HepG2 (cell line): ENCODE measurements around the gene MDFIC.

Source experiments
- ATF1 ChIP-seq: IDR thresholded peaks from 2 replicates; pipeline ENCODE4 v1.6.1; 2016; ENCODE audit warnings: mild to moderate bottlenecking, control low read depth
- CTCF ChIP-seq: sonication (generic); formaldehyde crosslinking; IDR thresholded peaks from 2 replicates; pipeline ENCODE4 v1.5.0; 2020; ENCODE audit warnings: mild to moderate bottlenecking, missing genetic modification reagents, moderate library complexity
- EZH2 ChIP-seq: conservative IDR thresholded peaks from 2 replicates; pipeline ENCODE4 v1.6.1; 2012; ENCODE audit warnings: mild to moderate bottlenecking, low read depth, low read length, moderate library complexity
- HDAC1 ChIP-seq: sonication (generic); formaldehyde crosslinking; IDR thresholded peaks from 2 replicates; pipeline ENCODE4 v1.5.1; 2020; ENCODE audit warnings: mild to moderate bottlenecking, missing genetic modification reagents
- MATR3 ChIP-seq: sonication (generic); formaldehyde crosslinking; IDR thresholded peaks from 2 replicates; pipeline ENCODE4 v1.4.0; 2020; ENCODE audit warnings: missing genetic modification reagents
- NFIC ChIP-seq: IDR thresholded peaks from 2 replicates; pipeline ENCODE4 v1.6.1; 2012; ENCODE audit warnings: mild to moderate bottlenecking, low read length, inconsistent platforms
- SIN3A ChIP-seq: IDR thresholded peaks from 2 replicates; pipeline ENCODE4 v1.6.1; 2011; ENCODE audit warnings: low read depth, mild to moderate bottlenecking, control low read depth, low read length, borderline replicate concordance
- ZBTB20 ChIP-seq: sonication (generic); formaldehyde crosslinking; IDR thresholded peaks from 2 replicates; pipeline ENCODE4 v1.8.1; 2023; ENCODE audit warnings: missing genetic modification reagents, low read depth, mild to moderate bottlenecking, borderline replicate concordance
- ZFP37 ChIP-seq: sonication (generic); formaldehyde crosslinking; IDR thresholded peaks from 2 replicates; pipeline ENCODE4 v1.4.0; 2020; ENCODE audit warnings: missing genetic modification reagents, borderline replicate concordance
- ZFX ChIP-seq: sonication (generic); formaldehyde crosslinking; IDR thresholded peaks from 2 replicates; pipeline ENCODE4 v1.4.0; 2020; ENCODE audit warnings: mild to moderate bottlenecking, low read depth, missing genetic modification reagents, moderate library complexity
- ZNF30 ChIP-seq: sonication (generic); formaldehyde crosslinking; IDR thresholded peaks from 2 replicates; pipeline ENCODE4 v1.5.0; 2020; ENCODE audit warnings: mild to moderate bottlenecking, missing genetic modification reagents
- ZNF549 ChIP-seq: sonication (generic); formaldehyde crosslinking; IDR thresholded peaks from 2 replicates; pipeline ENCODE4 v1.5.0; 2020; ENCODE audit warnings: missing genetic modification reagents
- ZNF747 ChIP-seq: sonication (generic); formaldehyde crosslinking; IDR thresholded peaks from 2 replicates; pipeline ENCODE4 v1.8.1; 2023; ENCODE audit warnings: missing genetic modification reagents, mild to moderate bottlenecking, borderline replicate concordance
- TF ChIP-seq, protein P1 (sequence below): sonication (generic); formaldehyde crosslinking; IDR thresholded peaks from 2 replicates; pipeline ENCODE4 v1.4.0; 2020; ENCODE audit warnings: missing genetic modification reagents, borderline replicate concordance

GRCh38 chr7:114956702-114957101 is 34.8 kb downstream of the MDFIC start:
- TF ChIP-seq, protein P1, sequence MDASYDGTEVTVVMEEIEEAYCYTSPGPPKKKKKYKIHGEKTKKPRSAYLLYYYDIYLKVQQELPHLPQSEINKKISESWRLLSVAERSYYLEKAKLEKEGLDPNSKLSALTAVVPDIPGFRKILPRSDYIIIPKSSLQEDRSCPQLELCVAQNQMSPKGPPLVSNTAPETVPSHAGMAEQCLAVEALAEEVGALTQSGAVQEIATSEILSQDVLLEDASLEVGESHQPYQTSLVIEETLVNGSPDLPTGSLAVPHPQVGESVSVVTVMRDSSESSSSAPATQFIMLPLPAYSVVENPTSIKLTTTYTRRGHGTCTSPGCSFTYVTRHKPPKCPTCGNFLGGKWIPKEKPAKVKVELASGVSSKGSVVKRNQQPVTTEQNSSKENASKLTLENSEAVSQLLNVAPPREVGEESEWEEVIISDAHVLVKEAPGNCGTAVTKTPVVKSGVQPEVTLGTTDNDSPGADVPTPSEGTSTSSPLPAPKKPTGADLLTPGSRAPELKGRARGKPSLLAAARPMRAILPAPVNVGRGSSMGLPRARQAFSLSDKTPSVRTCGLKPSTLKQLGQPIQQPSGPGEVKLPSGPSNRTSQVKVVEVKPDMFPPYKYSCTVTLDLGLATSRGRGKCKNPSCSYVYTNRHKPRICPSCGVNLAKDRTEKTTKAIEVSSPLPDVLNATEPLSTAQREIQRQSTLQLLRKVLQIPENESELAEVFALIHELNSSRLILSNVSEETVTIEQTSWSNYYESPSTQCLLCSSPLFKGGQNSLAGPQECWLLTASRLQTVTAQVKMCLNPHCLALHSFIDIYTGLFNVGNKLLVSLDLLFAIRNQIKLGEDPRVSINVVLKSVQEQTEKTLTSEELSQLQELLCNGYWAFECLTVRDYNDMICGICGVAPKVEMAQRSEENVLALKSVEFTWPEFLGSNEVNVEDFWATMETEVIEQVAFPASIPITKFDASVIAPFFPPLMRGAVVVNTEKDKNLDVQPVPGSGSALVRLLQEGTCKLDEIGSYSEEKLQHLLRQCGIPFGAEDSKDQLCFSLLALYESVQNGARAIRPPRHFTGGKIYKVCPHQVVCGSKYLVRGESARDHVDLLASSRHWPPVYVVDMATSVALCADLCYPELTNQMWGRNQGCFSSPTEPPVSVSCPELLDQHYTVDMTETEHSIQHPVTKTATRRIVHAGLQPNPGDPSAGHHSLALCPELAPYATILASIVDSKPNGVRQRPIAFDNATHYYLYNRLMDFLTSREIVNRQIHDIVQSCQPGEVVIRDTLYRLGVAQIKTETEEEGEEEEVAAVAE (CRISPR knock-in tag), result no peak
- no peak for TF ChIP-seq SIN3A
- TF ChIP-seq ZFX (CRISPR knock-in tag), result no peak
- no peak for TF ChIP-seq EZH2
- TF ChIP-seq ZFP37 (CRISPR knock-in tag), result no peak
- TF ChIP-seq CTCF (CRISPR knock-in tag), result no peak
- TF ChIP-seq MATR3, result no peak
- no peak for TF ChIP-seq NFIC
- no peak for TF ChIP-seq ZNF747
- TF ChIP-seq ZNF549 (CRISPR knock-in tag), result no peak
- TF ChIP-seq ZBTB20, result no peak
- no peak for TF ChIP-seq ATF1 (CRISPR knock-in tag)
- no peak for TF ChIP-seq HDAC1 (CRISPR knock-in tag)
- no peak for TF ChIP-seq ZNF30
